Trophoblast cell (in vitro differentiated cells and primary cell): Measurements from ENCODE around the gene MTM1.

Experiments used
- DNase-seq, 2 donors: peaks; one replicate each; pipeline ENCODE4 v3.0.0-alpha.2; 2016
- H2AFZ ChIP-seq: 2 replicates; pipeline ENCODE4 v1.6.1; 2013; ENCODE audit warnings: low read length, moderate library complexity, mild to moderate bottlenecking; ENCODE audit not compliant: insufficient read depth, poor library complexity
- H2AK5ac ChIP-seq: 2 replicates; pipeline ENCODE4 v1.6.1; 2013; ENCODE audit warnings: mild to moderate bottlenecking, low read length
- H2BK120ac ChIP-seq: 2 replicates; pipeline ENCODE4 v1.6.1; 2013; ENCODE audit warnings: low read length, mild to moderate bottlenecking, moderate library complexity; ENCODE audit not compliant: insufficient read depth, poor library complexity
- H2BK12ac ChIP-seq: 2 replicates; pipeline ENCODE4 v1.6.1; 2013; ENCODE audit warnings: mild to moderate bottlenecking, low read length, moderate library complexity
- H2BK5ac ChIP-seq: 2 replicates; pipeline ENCODE4 v1.6.1; 2013; ENCODE audit warnings: low read length, low read depth, moderate library complexity, mild to moderate bottlenecking; ENCODE audit not compliant: poor library complexity
- H3K14ac ChIP-seq: 2 replicates; pipeline ENCODE4 v1.6.1; 2013; ENCODE audit warnings: mild to moderate bottlenecking, low read length
- H3K18ac ChIP-seq: 2 replicates; pipeline ENCODE4 v1.6.1; 2013; ENCODE audit warnings: mild to moderate bottlenecking, low read length
- H3K23ac ChIP-seq: 2 replicates; pipeline ENCODE4 v1.6.1; 2013; ENCODE audit warnings: low read length
- H3K27ac ChIP-seq: 2 replicates; pipeline ENCODE4 v1.5.1; 2013; ENCODE audit warnings: low read depth, mild to moderate bottlenecking, inconsistent platforms, low read length, moderate library complexity
- H3K27me3 ChIP-seq: 2 replicates; pipeline ENCODE4 v1.6.1; 2013; ENCODE audit warnings: inconsistent platforms, mild to moderate bottlenecking, low read length, moderate library complexity; ENCODE audit not compliant: insufficient read depth
- H3K36me3 ChIP-seq, 2 experiments: 1 replicate in 1 of 2; 2 replicates in 1 of 2; pipeline ENCODE4 v1.6.1; 2013; ENCODE audit warnings: low read length in 2 of 2, mild to moderate bottlenecking in 2 of 2, moderate library complexity in 1 of 2; ENCODE audit not compliant: insufficient read depth in 2 of 2, control insufficient read depth in 1 of 2
- H3K4ac ChIP-seq: 2 replicates; pipeline ENCODE4 v1.6.1; 2013; ENCODE audit warnings: low read depth, mild to moderate bottlenecking, low read length, moderate library complexity
- H3K4me1 ChIP-seq, 2 experiments: 1 replicate in 1 of 2; 2 replicates in 1 of 2; pipeline ENCODE4 v1.6.1; 2013; ENCODE audit warnings: low read length in 2 of 2, mild to moderate bottlenecking in 2 of 2, moderate library complexity in 1 of 2; ENCODE audit not compliant: insufficient read depth in 2 of 2, control insufficient read depth in 1 of 2
- H3K4me2 ChIP-seq: 2 replicates; pipeline ENCODE4 v1.6.1; 2013; ENCODE audit warnings: inconsistent platforms, mild to moderate bottlenecking, low read length, moderate library complexity
- H3K4me3 ChIP-seq: 2 replicates; pipeline ENCODE4 v1.5.1; 2013; ENCODE audit warnings: mild to moderate bottlenecking, low read depth, low read length, inconsistent platforms
- H3K79me1 ChIP-seq: one replicate; pipeline ENCODE4 v1.6.1; 2013; ENCODE audit warnings: low read length
- H3K79me2 ChIP-seq: 2 replicates; pipeline ENCODE4 v1.6.1; 2013; ENCODE audit warnings: low read length, mild to moderate bottlenecking; ENCODE audit not compliant: control insufficient read depth, insufficient read depth, poor library complexity
- H3K9ac ChIP-seq: 2 replicates; pipeline ENCODE4 v1.6.1; 2013; ENCODE audit warnings: mild to moderate bottlenecking, low read length
- H3K9me3 ChIP-seq: 2 replicates; pipeline ENCODE4 v1.6.1; 2013; ENCODE audit warnings: low read depth, mild to moderate bottlenecking, control low read depth, inconsistent platforms, low read length; ENCODE audit not compliant: insufficient read depth
- H4K12ac ChIP-seq: 2 replicates; pipeline ENCODE4 v1.6.1; 2013; ENCODE audit warnings: low read depth, mild to moderate bottlenecking, low read length, moderate library complexity
- H4K8ac ChIP-seq: 2 replicates; pipeline ENCODE4 v1.6.1; 2013; ENCODE audit warnings: low read depth, mild to moderate bottlenecking, low read length, moderate library complexity
- H4K91ac ChIP-seq: one replicate; pipeline ENCODE4 v1.6.1; 2013; ENCODE audit warnings: low read depth, mild to moderate bottlenecking, low read length, moderate library complexity
- WGBS: extraction: QIAGEN DNeasy Blood & Tissue Kit; methylation state at CpG from one replicate; pipeline ENCODE4 v1.1.7; 2013; ENCODE audit warnings: missing lambda C conversion rate; ENCODE audit not compliant: insufficient read length, insufficient coverage; ENCODE audit errors: extremely low coverage; 5-methylcytosine and 5-hydroxymethylcytosine counted together

MTM1 gene

GRCh38 chrX:150702966-150703694, 134.7 kb downstream of the MTM1 start:
- Histone ChIP-seq H2BK12ac (no peak overlapping the region), H3K18ac (no peak overlapping the region), H3K79me1 (no peaks in the 10 kb centered on the region), H3K9me3 (no peaks in the 10 kb centered on the region), H4K8ac (no peak overlapping the region), H3K9ac (no peak overlapping the region), H2BK120ac (no peak overlapping the region), H3K23ac (no peak overlapping the region), H3K27me3 (no peaks in the 10 kb centered on the region), H3K36me3 (peaks cover 2% of the 10 kb centered on the region in 2 experiments), H3K4ac (no peak overlapping the region), H3K4me3 (no peak overlapping the region), H2AFZ (no peak overlapping the region), H3K4me2 (no peak overlapping the region), H4K91ac (no peak overlapping the region), H3K27ac (no peak overlapping the region), H3K79me2 (no peaks in the 10 kb centered on the region), H3K4me1 (no peaks in the 10 kb centered on the region), H2BK5ac (no peak overlapping the region), H4K12ac (no peak overlapping the region), H3K14ac (no peak overlapping the region), H2AK5ac (no peak overlapping the region)
- DNase-seq = no peak
- no CpG with 5 or more reads among the region's 1 CpG for WGBS

- no peak overlapping the region for H3K4me2 ChIP-seq
- no peaks in the 10 kb centered on the region for H3K27me3 ChIP-seq
- H3K9me3 ChIP-seq = no peaks in the 10 kb centered on the region
- no peak overlapping the region for H2AK5ac ChIP-seq
- peaks cover 2% of the 10 kb centered on the region in 2 experiments for H3K36me3 ChIP-seq
- H3K9ac ChIP-seq = no peak overlapping the region
- H2BK12ac ChIP-seq = no peak overlapping the region
- H2AFZ ChIP-seq = no peak overlapping the region
- no peaks in the 10 kb centered on the region for H3K4me1 ChIP-seq
- no peak overlapping the region for H2BK5ac ChIP-seq
- H3K14ac ChIP-seq = no peak overlapping the region
- no peaks in the 10 kb centered on the region for H3K79me2 ChIP-seq
- H3K27ac ChIP-seq = no peak overlapping the region
- no peak for DNase-seq
- no peak overlapping the region for H3K23ac ChIP-seq
- no peak overlapping the region for H3K4me3 ChIP-seq
- no peak overlapping the region for H2BK120ac ChIP-seq
- no peaks in the 10 kb centered on the region for H3K79me1 ChIP-seq
- no peak overlapping the region for H4K12ac ChIP-seq
- H3K18ac ChIP-seq = no peak overlapping the region
- no peak overlapping the region for H4K8ac ChIP-seq
- no peak overlapping the region for H3K4ac ChIP-seq
- H4K91ac ChIP-seq = no peak overlapping the region
Observed at GRCh38 chrX:150703695-150703974, 135.2 kb downstream of the MTM1 start.

- peak; percentile 43 to 69 for DNase-seq
- Histone ChIP-seq H2AK5ac (no peak overlapping the region), H3K36me3 (peaks cover 2 to 4% of the 10 kb centered on the region in 2 experiments), H4K8ac (no peak overlapping the region), H3K4ac (no peak overlapping the region), H2BK120ac (no peak overlapping the region), H4K91ac (no peak overlapping the region), H3K4me3 (no peak overlapping the region), H3K9ac (no peak overlapping the region), H3K79me2 (no peaks in the 10 kb centered on the region), H3K23ac (no peak overlapping the region), H2BK12ac (no peak overlapping the region), H4K12ac (no peak overlapping the region), H3K27me3 (no peaks in the 10 kb centered on the region), H3K79me1 (no peaks in the 10 kb centered on the region), H3K4me2 (no peak overlapping the region), H3K4me1 (no peaks in the 10 kb centered on the region), H3K18ac (no peak overlapping the region), H2AFZ (no peak overlapping the region), H3K27ac (no peak overlapping the region), H3K14ac (no peak overlapping the region), H3K9me3 (no peaks in the 10 kb centered on the region), H2BK5ac (no peak overlapping the region)
- WGBS = no CpG with 5 or more reads among the region's 3 CpGs
Observed at GRCh38 chrX:150704030-150704613, 135.7 kb downstream of the MTM1 start.

GRCh38 chrX:150712619-150713018, 144.2 kb downstream of the MTM1 start:
- Histone ChIP-seq H4K12ac (no peak overlapping the region), H3K27me3 (no peaks in the 10 kb centered on the region), H2BK5ac (no peak overlapping the region), H2BK12ac (no peak overlapping the region), H3K79me1 (no peaks in the 10 kb centered on the region), H3K36me3 (peaks cover 0 to 2% of the 10 kb centered on the region in 2 experiments), H4K91ac (no peak overlapping the region), H3K4me2 (no peak overlapping the region), H2AFZ (no peak overlapping the region), H3K79me2 (no peaks in the 10 kb centered on the region), H3K9ac (no peak overlapping the region), H4K8ac (no peak overlapping the region), H3K23ac (no peak overlapping the region), H2AK5ac (no peak overlapping the region), H3K27ac (no peak overlapping the region), H3K14ac (no peak overlapping the region), H3K4me3 (no peak overlapping the region), H3K18ac (no peak overlapping the region), H3K4ac (no peak overlapping the region), H3K9me3 (no peaks in the 10 kb centered on the region), H2BK120ac (no peak overlapping the region), H3K4me1 (no peaks in the 10 kb centered on the region)
- no peak for DNase-seq
